Duodenal mucosa (tissue), 2 donors: ENCODE results near the gene ABHD10.
"Not testable (repeated sequence)": the region's sequence is repeated elsewhere in the genome, so short reads cannot be mapped to it uniquely, and the experiment has no call there.

ENCODE experiments used
- H3K27ac ChIP-seq: one replicate; pipeline ENCODE4 v1.7.0; 2013; ENCODE audit warnings: low read depth, low read length
- H3K27me3 ChIP-seq, 2 donors: one replicate each; pipeline ENCODE4 v1.7.0; 2013; ENCODE audit warnings: low read length in 2 of 2, control low read depth in 1 of 2; ENCODE audit not compliant: insufficient read depth in 2 of 2, control insufficient read depth in 1 of 2
- H3K36me3 ChIP-seq, 2 donors: one replicate each; pipeline ENCODE4 v1.7.0; 2013; ENCODE audit warnings: low read length in 2 of 2, control low read depth in 1 of 2; ENCODE audit not compliant: insufficient read depth in 2 of 2, control insufficient read depth in 1 of 2
- H3K4me1 ChIP-seq, 2 donors: one replicate each; pipeline ENCODE4 v1.7.0; 2013; ENCODE audit warnings: low read length in 2 of 2, control low read depth in 1 of 2; ENCODE audit not compliant: insufficient read depth in 2 of 2, control insufficient read depth in 1 of 2
- H3K4me3 ChIP-seq, 2 donors: one replicate each; pipeline ENCODE4 v1.7.0; 2013; ENCODE audit warnings: low read length in 2 of 2, low read depth in 1 of 2
- H3K9ac ChIP-seq, 2 donors: one replicate each; pipeline ENCODE4 v1.7.0; 2013; ENCODE audit warnings: low read length in 2 of 2, low read depth in 1 of 2
- H3K9me3 ChIP-seq, 2 donors: one replicate each; pipeline ENCODE4 v1.7.0; 2013; ENCODE audit warnings: low read length in 2 of 2, control low read depth in 1 of 2; ENCODE audit not compliant: control insufficient read depth in 1 of 2

Gene ABHD10

GRCh38 chr3:112027826-112028225, 49.0 kb downstream of the ABHD10 start:
- no peaks in the 10 kb centered on the region for H3K4me1 ChIP-seq
- H3K9ac ChIP-seq, result no peak overlapping the region
- H3K27me3 ChIP-seq, result no peaks in the 10 kb centered on the region
- H3K27ac ChIP-seq, result no peak overlapping the region
- no peaks in the 10 kb centered on the region for H3K36me3 ChIP-seq
- H3K4me3 ChIP-seq, result no peak overlapping the region
- H3K9me3 ChIP-seq, result no peaks in the 10 kb centered on the region

- Histone ChIP-seq H3K4me1 (no peaks in the 10 kb centered on the region), H3K4me3 (no peak overlapping the region), H3K36me3 (no peaks in the 10 kb centered on the region), H3K9ac (no peak overlapping the region), H3K9me3 (no peaks in the 10 kb centered on the region), H3K27ac (no peak overlapping the region), H3K27me3 (no peaks in the 10 kb centered on the region)
Measured at GRCh38 chr3:112030901-112031300, 52.1 kb downstream of the ABHD10 start.

GRCh38 chr3:112032098-112032731, 53.4 kb downstream of the ABHD10 start:
- no peaks in the 10 kb centered on the region for H3K4me1 ChIP-seq
- no peak overlapping the region for H3K4me3 ChIP-seq
- no peaks in the 10 kb centered on the region for H3K36me3 ChIP-seq
- H3K27ac ChIP-seq, result no peak overlapping the region
- H3K9me3 ChIP-seq, result no peaks in the 10 kb centered on the region
- H3K9ac ChIP-seq, result no peak overlapping the region
- H3K27me3 ChIP-seq, result no peaks in the 10 kb centered on the region

GRCh38 chr3:112034436-112034835, 55.6 kb downstream of the ABHD10 start, which contains the start of gene TMPRSS7:
Gene TMPRSS7, plus strand, starts transcription at chr3:112034736. Its CDS starts 110 bp downstream, at chr3:112034846.
- Histone ChIP-seq H3K36me3 (no peaks in the 10 kb centered on the region), H3K27me3 (no peaks in the 10 kb centered on the region), H3K9ac (no peak within 1 kb of the TSS), H3K27ac (no peak within 1 kb of the TSS), H3K4me1 (no peaks in the 10 kb centered on the region), H3K9me3 (no peaks in the 10 kb centered on the region), H3K4me3 (no peak within 1 kb of the TSS)

- H3K9me3 ChIP-seq, result no peaks in the 10 kb centered on the region
- H3K36me3 ChIP-seq, result no peaks in the 10 kb centered on the region
- H3K9ac ChIP-seq, result no peak overlapping the region
- no peaks in the 10 kb centered on the region for H3K27me3 ChIP-seq
- no peaks in the 10 kb centered on the region for H3K4me1 ChIP-seq
- no peak overlapping the region for H3K27ac ChIP-seq
- no peak overlapping the region for H3K4me3 ChIP-seq
Measured at GRCh38 chr3:112035241-112035640, 56.4 kb downstream of the ABHD10 start.

GRCh38 chr3:112037194-112037593, 58.4 kb downstream of the ABHD10 start:
- H3K27me3 ChIP-seq, H3K9me3 ChIP-seq, H3K4me1 ChIP-seq, H3K27ac ChIP-seq, H3K36me3 ChIP-seq, H3K4me3 ChIP-seq, H3K9ac ChIP-seq: not testable (repeated sequence)

- Histone ChIP-seq H3K27ac (no peak overlapping the region), H3K9ac (no peak overlapping the region), H3K4me3 (no peak overlapping the region), H3K9me3 (no peaks in the 10 kb centered on the region), H3K4me1 (no peaks in the 10 kb centered on the region), H3K36me3 (no peaks in the 10 kb centered on the region), H3K27me3 (no peaks in the 10 kb centered on the region)
Measured at GRCh38 chr3:112038863-112039262, 60.0 kb downstream of the ABHD10 start.

- H3K4me1 ChIP-seq, result no peaks in the 10 kb centered on the region
- H3K27ac ChIP-seq, result no peak overlapping the region
- H3K36me3 ChIP-seq, result no peaks in the 10 kb centered on the region
- no peaks in the 10 kb centered on the region for H3K27me3 ChIP-seq
- H3K4me3 ChIP-seq, result no peak overlapping the region
- H3K9me3 ChIP-seq, result no peaks in the 10 kb centered on the region
- H3K9ac ChIP-seq, result no peak overlapping the region
Measured at GRCh38 chr3:112041321-112041720, 62.5 kb downstream of the ABHD10 start.

GRCh38 chr3:112042842-112043280, 64.0 kb downstream of the ABHD10 start:
- no peaks in the 10 kb centered on the region for H3K36me3 ChIP-seq
- H3K27ac ChIP-seq, result no peak overlapping the region
- no peaks in the 10 kb centered on the region for H3K27me3 ChIP-seq
- H3K4me3 ChIP-seq, result no peak overlapping the region
- H3K9ac ChIP-seq, result no peak overlapping the region
- H3K4me1 ChIP-seq, result no peaks in the 10 kb centered on the region
- no peaks in the 10 kb centered on the region for H3K9me3 ChIP-seq
